Stimulated activated CD4-positive, alpha-beta T cell treated with anti-CD3 and anti-CD28 coated beads, TNF-alpha, amount 100 ng/mL, for 48 hours (primary cell): Measurements from ENCODE around the gene RAB3GAP2.
"Not testable (repeated sequence)": the region's sequence is repeated elsewhere in the genome, so short reads cannot be mapped to it uniquely, and the experiment has no call there.

Source experiments
- DNase-seq, 3 donors: peaks; one replicate each; pipeline ENCODE4 v3.0.0-alpha.2; 2020; ENCODE audit warnings: low read depth in 3 of 3

The RAB3GAP2 gene, protein sequence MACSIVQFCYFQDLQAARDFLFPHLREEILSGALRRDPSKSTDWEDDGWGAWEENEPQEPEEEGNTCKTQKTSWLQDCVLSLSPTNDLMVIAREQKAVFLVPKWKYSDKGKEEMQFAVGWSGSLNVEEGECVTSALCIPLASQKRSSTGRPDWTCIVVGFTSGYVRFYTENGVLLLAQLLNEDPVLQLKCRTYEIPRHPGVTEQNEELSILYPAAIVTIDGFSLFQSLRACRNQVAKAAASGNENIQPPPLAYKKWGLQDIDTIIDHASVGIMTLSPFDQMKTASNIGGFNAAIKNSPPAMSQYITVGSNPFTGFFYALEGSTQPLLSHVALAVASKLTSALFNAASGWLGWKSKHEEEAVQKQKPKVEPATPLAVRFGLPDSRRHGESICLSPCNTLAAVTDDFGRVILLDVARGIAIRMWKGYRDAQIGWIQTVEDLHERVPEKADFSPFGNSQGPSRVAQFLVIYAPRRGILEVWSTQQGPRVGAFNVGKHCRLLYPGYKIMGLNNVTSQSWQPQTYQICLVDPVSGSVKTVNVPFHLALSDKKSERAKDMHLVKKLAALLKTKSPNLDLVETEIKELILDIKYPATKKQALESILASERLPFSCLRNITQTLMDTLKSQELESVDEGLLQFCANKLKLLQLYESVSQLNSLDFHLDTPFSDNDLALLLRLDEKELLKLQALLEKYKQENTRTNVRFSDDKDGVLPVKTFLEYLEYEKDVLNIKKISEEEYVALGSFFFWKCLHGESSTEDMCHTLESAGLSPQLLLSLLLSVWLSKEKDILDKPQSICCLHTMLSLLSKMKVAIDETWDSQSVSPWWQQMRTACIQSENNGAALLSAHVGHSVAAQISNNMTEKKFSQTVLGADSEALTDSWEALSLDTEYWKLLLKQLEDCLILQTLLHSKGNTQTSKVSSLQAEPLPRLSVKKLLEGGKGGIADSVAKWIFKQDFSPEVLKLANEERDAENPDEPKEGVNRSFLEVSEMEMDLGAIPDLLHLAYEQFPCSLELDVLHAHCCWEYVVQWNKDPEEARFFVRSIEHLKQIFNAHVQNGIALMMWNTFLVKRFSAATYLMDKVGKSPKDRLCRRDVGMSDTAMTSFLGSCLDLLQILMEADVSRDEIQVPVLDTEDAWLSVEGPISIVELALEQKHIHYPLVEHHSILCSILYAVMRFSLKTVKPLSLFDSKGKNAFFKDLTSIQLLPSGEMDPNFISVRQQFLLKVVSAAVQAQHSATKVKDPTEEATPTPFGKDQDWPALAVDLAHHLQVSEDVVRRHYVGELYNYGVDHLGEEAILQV (N-terminal part only)

GRCh38 chr1:220272047-220272840, at the start of gene RAB3GAP2:
Gene RAB3GAP2 (minus strand): TSS chr1:220272453. CDS start chr1:220272337, 116 bp downstream.
- peak; percentile 92 to 95 (median 93) for DNase-seq

DNA sequence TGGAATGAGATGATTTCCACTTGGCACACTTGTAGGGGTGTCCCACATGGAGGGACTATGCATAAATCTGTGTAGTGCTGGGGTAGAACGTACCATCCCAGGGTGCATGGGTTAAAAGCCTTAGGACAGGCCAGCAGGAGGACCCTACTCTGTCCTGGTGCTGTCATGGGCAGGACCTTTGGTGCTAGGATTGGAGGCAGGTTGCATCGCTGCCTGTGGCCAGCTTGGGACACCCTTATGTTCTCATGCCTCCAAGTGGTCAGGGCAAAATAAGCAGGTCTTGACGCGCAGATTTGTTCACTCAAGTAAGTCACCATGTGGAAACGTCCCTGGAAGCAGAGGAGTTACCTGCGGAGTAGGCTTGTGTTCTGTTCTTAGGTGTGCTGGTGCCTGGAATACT, 49.5 kb upstream of the RAB3GAP2 start:
- DNase-seq = no peak

GRCh38 chr1:220320709-220321108, 48.5 kb upstream of the RAB3GAP2 start:
- DNase-seq = no peak

- DNase-seq = no peak
Observed at GRCh38 chr1:220318673-220319072, 46.4 kb upstream of the RAB3GAP2 start.

- DNase-seq = no peak
Observed at GRCh38 chr1:220317161-220317560, 44.9 kb upstream of the RAB3GAP2 start.

GRCh38 chr1:220316305-220316704, 44.1 kb upstream of the RAB3GAP2 start:
- DNase-seq = no peak

DNA sequence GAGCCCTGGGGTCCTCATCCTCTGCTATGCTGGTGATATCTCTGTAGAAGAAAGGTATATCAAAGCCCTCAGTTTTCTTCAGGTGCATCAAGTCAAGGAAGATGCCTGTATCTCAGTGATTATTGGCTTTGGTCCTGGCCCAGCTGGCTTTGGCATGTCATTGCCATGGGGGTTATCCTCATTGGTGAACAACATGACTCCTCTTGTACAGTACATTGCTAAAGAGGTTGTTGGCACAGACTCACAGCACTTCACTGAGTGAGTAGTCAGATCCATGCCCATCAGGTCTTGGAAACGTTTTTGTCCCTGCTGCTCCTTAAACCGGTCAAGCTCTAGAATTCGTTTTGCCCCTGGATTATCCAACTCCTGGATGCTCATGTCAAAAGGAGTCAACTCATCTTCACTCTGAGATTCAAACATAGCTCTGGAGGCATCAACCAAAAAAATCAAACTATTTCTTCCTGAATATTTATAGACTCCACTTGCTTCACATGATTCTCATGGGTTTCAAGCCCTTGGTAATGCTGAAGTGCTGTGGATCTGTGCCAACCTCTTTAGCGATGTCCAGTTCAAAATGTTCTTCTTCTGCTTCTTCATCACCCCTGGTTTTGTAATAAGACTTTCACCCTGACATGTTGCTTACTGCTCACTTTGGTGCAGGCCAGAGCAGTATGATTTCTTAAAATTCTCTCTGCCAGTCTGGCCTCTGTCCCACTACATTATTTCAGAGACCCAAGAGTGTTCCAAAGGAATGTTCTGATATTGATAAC, 43.0 kb upstream of the RAB3GAP2 start:
- no peak for DNase-seq

DNA sequence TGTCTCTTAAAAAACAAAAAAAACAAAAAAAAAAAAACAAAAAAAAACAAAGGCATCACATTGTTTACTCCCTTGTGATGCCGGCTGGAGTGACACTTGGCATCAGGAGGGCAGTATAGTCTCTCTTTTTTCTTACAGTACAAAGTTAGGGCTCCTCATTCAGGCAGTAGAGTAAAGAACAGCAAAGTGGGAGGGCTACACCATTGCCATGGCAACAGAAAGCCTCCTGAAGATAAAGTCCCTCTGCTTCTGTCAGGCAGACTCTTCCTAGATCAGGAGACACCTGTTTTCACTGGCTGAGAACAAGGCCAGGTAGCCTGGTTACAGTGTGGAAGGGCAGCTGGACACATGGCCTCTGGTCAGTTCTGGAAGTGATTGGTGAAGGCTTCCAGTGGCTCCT, 41.3 kb upstream of the RAB3GAP2 start:
- DNase-seq = no peak

DNA sequence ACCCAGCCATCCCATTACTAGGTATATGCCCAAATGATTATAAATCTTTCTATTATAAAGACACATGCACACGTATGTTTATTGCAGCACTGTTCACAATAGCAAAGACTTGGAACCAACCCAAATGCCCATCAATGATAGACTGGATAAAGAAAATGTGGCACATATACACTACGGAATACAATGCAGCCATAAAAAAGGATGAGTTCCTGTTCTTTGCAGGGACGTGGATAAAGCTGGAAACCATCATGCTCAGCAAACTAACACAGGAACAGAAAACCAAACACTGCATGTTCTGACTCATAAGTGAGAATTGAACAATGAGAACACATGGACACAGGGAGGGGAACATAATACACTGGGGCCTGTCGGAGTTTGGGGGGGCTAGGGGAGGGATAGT, 37.9 kb upstream of the RAB3GAP2 start:
- not testable (repeated sequence) for DNase-seq

DNA sequence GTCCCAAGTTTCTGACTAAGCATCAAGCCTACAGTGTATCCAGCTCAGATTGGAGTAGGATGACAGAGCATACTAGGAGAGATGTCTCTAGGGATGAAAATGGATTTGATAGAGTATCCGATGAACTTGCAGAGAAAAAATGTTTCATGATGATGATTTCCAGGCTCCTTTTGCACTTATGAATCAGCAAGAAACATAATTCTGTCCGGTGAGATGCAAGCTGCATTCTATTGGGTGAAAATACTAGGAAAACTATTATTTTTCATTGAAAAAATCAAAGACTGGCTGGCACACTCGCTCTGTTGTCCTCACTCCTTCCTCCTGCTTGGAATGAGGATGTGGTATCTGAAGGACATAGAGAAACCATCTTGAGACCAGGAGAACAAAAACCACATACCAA, 35.4 kb upstream of the RAB3GAP2 start:
- DNase-seq = no peak

DNA sequence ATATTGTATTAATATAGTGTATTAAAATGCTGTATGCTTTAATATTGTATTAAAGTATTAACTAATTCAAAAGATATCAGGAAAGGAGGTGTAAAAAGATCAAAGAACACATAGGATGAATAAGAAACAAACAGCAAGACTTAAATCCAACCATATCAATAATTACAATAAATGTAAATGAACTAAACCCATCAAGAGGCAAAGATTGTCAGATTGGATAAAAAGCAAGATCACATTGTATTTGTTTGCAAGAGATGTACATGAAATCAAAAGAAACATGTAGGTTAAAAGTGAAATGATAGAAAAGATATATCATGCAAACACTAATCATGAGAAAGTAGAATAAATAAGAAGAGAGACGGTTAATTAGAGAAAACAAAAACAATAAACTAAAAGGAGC, 34.1 kb upstream of the RAB3GAP2 start:
- DNase-seq = no peak

DNA sequence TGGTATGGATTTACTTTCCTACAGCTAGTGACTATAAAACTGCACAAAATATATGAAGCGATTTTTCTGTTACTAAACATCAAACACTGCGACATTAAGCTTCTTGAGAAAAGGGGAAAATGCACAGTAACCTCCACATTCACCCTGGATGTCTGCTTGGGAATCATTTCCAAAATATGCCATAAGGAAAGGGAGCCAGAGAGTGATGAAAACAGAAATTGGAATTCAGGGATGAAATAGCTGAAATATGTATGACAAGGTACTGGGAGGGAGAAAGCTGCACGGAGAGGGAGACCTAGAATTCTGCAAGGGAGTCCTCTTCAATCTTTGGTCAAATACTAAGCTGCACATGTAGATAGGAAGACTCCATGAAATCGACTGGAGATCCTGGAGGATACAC, 31.6 kb upstream of the RAB3GAP2 start:
- DNase-seq = no peak

GRCh38 chr1:220301630-220302029, 29.4 kb upstream of the RAB3GAP2 start:
- no peak for DNase-seq

- no peak for DNase-seq
Observed at GRCh38 chr1:220300442-220301121, 28.3 kb upstream of the RAB3GAP2 start.

DNA sequence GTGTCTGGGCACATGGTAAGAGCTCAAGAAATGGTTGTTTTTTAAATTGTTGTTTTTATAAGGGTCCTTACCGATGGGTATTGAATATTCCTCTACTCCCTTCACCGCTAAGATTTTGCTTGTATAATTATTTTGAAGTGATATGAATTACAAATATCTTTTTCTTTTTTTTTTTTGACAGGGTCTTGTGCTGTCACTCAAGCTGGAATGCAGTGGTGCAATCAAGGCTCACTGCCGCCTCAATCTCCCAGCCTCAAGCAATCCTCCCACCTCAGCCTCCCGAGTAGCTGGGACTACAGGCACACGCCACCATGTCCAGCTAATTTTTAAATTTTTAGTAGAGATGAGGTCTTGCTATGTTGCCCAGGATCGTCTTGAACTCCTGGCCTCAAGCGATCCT, 27.1 kb upstream of the RAB3GAP2 start:
- no peak for DNase-seq

- DNase-seq = no peak
Observed at GRCh38 chr1:220298470-220299205, 26.4 kb upstream of the RAB3GAP2 start.

DNA sequence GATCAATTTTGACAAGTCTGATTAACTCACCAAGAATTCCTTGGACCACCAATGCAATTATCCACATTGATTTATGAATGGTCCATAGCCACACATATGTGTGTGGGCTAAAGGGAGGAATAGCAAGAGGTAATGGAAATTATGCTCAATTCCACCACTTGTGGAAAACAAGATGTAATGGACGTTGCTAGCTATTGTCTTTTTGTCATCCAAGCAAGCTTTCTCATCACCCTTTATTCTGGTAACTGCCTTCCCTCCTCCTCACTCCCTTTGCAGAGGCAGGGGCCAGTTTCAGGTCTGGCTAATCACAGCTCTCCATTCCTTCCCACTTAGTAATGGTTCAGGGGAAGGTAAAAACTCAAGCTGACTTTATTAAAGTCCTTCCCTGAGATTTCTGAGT, 24.7 kb upstream of the RAB3GAP2 start:
- DNase-seq = no peak

GRCh38 chr1:220294846-220295301, 22.6 kb upstream of the RAB3GAP2 start:
- no peak for DNase-seq

DNA sequence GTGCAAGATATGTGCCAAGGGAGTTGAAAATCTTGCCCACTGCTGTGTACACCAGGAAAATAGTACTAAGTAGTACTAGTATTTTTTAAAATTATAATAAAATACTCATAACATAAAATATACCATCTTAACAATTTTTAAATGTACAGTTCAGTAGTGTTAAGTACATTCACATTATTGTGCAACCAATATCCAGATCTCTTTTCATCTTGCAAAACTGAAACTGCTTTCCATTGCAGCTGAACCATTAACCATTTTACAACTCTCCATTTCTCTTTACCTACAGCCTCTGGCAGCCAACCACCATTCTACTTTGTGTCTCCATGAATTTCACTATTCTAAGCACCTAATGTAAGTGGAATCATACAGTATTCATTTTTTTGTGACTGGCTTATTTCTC, 19.3 kb upstream of the RAB3GAP2 start:
- DNase-seq = no peak
